Prostate gland (tissue), 2 donors: ENCODE measurements around the gene SPA17. TPM values are rescaled to one million over a fixed set of nuclear protein-coding genes. Genes with fewer than 3 reads are reported as not detected.
A peak's percentile ranks its signal among the peaks of the same experiment; 100 is the strongest.

Experiments
- DNase-seq: peaks from one replicate; pipeline ENCODE4 v3.0.0-alpha.2; 2019; ENCODE audit warnings: low spot score
- H3K27ac ChIP-seq, 2 donors: fragments of 200-600 bp; sonication (generic); 2 replicates each; pipeline ENCODE4 v1.5.1; 2017 to 2019
- H3K27me3 ChIP-seq: fragments of 200-600 bp; sonication (generic); replicated peaks from 2 replicates; pipeline ENCODE4 v1.5.1; 2019; ENCODE audit not compliant: insufficient read depth
- H3K36me3 ChIP-seq, 2 donors: fragments of 200-600 bp; sonication (generic); 1 replicate in 1 of 2; 2 replicates in 1 of 2; pipeline versions ENCODE4 v1.5.1 to v1.8.1; 2017 to 2019
- H3K4me1 ChIP-seq: fragments of 200-600 bp; sonication (generic); replicated peaks from 2 replicates; pipeline ENCODE4 v1.5.1; 2019
- H3K4me3 ChIP-seq, 2 donors: fragments of 200-600 bp; sonication (generic); 2 replicates each; pipeline ENCODE4 v1.5.1; 2017 to 2019
- H3K9me3 ChIP-seq: fragments of 200-600 bp; sonication (generic); 2 replicates; pipeline ENCODE4 v1.5.1; 2017
- POLR2A ChIP-seq: fragments of 450-650 bp; IDR thresholded peaks from one replicate; pipeline ENCODE4 v1.6.1; 2016; ENCODE audit warnings: antibody characterized with exemption, mild to moderate bottlenecking
- POLR2AphosphoS5 ChIP-seq: sonication (generic); formaldehyde crosslinking; IDR thresholded peaks from one replicate; pipeline ENCODE4 v1.6.1; 2017; ENCODE audit warnings: antibody characterized with exemption
- WGBS: methylation state at CpG from one replicate; pipeline ENCODE4 v1.1.5; 2018; 5-methylcytosine and 5-hydroxymethylcytosine counted together
- intact Hi-C: fragments of 100-400 bp; cut with DNase I; formaldehyde crosslinking; loops from one replicate; pipeline ENCODE4 v1.14.2; 2022
- total RNA-seq, 2 donors: library from RNA; depleted of rRNA; stranded (reverse); fragments of >200 nt; gene quantifications; one replicate each; pipeline ENCODE4 v1.1.0, GENCODE V29; 2016
- TF ChIP-seq, protein P1 (sequence below), 4 experiments: fragments of 200-600 bp in 2 of 4; fragments of 450-650 bp in 2 of 4; sonication (generic) in 2 of 4; IDR thresholded peaks; 1 replicate in 3 of 4; 2 replicates in 1 of 4; pipeline ENCODE4 v1.5.1; 2016 to 2019; ENCODE audit warnings: antibody characterized with exemption in 4 of 4, mild to moderate bottlenecking in 2 of 4, moderate library complexity in 2 of 4

The SPA17 gene
- total RNA-seq, 2 donors from 2014 or later = 14.7 to 20.8 TPM

DNA sequence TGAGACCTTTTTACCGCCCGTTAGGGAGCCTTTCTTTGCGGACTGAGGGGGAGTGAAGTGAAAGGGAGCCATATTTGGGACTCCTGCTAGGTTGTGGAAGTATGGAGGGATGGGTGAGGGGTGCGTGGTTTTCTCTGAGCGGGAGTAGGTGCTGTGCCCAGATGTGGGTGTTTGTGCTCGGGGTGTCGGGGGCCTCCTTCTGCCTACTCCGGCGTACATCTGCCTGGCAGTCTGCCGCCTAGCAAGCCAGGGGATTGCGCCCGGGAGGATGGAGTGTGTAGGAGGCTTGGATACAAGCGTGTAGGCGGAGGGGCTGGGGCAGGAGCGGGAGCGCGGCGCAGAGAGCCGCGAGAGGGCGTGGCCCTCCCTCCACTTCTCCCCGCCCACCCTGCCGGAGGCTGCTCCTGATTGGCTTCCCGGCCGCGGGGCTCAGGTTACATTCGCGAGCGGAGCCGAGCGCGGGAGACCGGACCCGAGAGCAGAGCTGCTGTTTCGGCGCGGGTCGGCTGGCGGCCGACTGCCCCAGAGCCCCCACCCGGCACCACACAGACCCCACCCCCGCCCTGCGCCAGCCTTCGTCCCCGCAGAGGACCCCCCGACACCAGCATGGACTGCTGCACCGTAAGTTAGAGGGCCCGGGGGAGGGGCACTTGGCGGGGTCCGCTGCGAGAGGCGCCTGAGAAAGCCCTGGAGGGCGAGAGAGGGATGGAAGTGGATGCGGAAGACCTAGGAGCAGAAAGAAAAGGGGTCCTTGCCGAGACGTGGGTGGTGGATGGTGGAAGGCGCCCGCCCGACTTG, 66.0 kb downstream of the SPA17 start, which contains the start of gene NRGN:
Gene NRGN, plus strand, starts transcription at position 464 of the 798 bp plus-strand sequence. Its CDS starts 143 bp downstream, at position 607.
- Histone ChIP-seq H3K4me1 (no peaks in the 10 kb centered on the region), H3K27me3 (no peaks in the 10 kb centered on the region), H3K36me3 (no peaks in the 10 kb centered on the region), H3K27ac (no peak within 1 kb of the TSS), H3K4me3 (peak within 1 kb of the TSS; percentile 36 to 40), H3K9me3 (no peaks in the 10 kb centered on the region)
- intact Hi-C loops = no loop called here
- WGBS = 2% methylated on average over 40 of the region's 59 CpGs
- TF ChIP-seq POLR2AphosphoS5 (peak; percentile 62), POLR2A (no peak)
- TF ChIP-seq, protein P1, sequence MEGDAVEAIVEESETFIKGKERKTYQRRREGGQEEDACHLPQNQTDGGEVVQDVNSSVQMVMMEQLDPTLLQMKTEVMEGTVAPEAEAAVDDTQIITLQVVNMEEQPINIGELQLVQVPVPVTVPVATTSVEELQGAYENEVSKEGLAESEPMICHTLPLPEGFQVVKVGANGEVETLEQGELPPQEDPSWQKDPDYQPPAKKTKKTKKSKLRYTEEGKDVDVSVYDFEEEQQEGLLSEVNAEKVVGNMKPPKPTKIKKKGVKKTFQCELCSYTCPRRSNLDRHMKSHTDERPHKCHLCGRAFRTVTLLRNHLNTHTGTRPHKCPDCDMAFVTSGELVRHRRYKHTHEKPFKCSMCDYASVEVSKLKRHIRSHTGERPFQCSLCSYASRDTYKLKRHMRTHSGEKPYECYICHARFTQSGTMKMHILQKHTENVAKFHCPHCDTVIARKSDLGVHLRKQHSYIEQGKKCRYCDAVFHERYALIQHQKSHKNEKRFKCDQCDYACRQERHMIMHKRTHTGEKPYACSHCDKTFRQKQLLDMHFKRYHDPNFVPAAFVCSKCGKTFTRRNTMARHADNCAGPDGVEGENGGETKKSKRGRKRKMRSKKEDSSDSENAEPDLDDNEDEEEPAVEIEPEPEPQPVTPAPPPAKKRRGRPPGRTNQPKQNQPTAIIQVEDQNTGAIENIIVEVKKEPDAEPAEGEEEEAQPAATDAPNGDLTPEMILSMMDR (IDR thresholded peaks at IDR 0.05) = peak in 1 of 4 experiments; percentile 7
- DNase-seq = peak; percentile 90

DNA sequence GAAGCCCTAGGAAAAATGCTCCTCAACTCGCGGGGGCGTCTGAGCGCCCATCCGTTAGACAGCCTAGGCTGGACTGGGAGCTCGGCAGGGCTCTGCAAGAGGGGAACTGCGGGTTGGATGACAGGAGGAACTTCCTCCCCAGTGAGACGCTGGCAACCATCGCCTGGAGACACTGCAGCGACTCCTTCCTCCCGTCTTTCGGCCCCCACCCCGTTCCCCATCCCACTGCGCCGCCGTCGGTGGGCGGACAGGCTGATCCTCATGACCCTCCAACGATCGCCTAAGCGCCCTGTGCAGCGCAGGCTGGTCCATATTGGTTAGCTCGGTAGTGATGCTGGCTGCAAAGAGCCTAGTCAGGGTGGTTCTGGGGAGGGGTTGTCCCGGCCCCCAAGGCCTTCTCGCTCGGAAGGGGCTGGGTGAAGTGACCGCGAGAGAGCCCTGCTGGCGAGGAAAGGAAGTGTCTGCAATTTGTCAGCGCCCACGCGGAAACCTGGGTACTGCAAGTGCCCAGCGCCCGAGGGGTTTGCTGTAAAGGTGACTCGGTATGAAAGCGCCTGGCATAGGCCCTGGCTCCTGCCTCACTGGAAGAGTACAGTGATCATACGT, 66.7 kb downstream of the SPA17 start:
- no peaks in the 10 kb centered on the region for H3K27me3 ChIP-seq
- WGBS = 2% methylated on average over 37 of the region's 37 CpGs

DNA sequence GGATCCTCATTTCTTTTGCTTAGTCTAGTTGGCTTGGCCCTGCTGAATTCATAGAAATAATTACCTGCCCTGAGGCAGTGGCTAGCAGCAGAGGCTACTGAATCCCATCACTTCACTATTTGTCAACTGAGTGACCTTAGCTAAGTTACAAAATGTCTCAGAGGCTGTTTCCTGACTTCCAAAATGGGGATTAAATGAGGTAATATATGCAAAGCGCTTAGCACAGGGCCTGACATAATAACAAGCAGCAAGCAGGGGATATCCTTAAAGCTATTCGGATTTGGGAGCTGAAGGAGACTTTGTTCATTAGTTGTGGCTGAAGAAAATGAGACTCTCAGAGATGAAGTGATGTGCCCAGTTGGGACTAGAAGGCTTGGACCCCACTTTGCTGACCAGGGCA, 68.9 kb downstream of the SPA17 start:
- intact Hi-C loops = no loop called here
- no peak overlapping the region for H3K27ac ChIP-seq
- H3K27me3 ChIP-seq = no peaks in the 10 kb centered on the region
- DNase-seq = no peak
- 66% methylated on average over 2 of the region's 2 CpGs for whole genome bisulfite sequencing
- TF ChIP-seq POLR2AphosphoS5 (no peak), POLR2A (no peak)
- TF ChIP-seq, protein P1 (IDR thresholded peaks at IDR 0.05) = no peak
- H3K4me3 ChIP-seq = no peak overlapping the region
- H3K9me3 ChIP-seq = no peaks in the 10 kb centered on the region
- H3K36me3 ChIP-seq = no peaks in the 10 kb centered on the region
- H3K4me1 ChIP-seq = no peaks in the 10 kb centered on the region

More for the DNA sequence above, 66.7 kb downstream of the SPA17 start:
- Histone ChIP-seq H3K4me1 (no peaks in the 10 kb centered on the region), H3K9me3 (no peaks in the 10 kb centered on the region), H3K4me3 (peak overlapping the region; percentile 36 to 40), H3K27ac (no peak overlapping the region), H3K36me3 (no peaks in the 10 kb centered on the region)
- no peak for DNase-seq
- no peak for TF ChIP-seq POLR2AphosphoS5
- TF ChIP-seq POLR2A = no peak
- TF ChIP-seq, protein P1 (IDR thresholded peaks at IDR 0.05) = peak in 1 of 4 experiments; percentile 50
- intact Hi-C loops = no loop called here

DNA sequence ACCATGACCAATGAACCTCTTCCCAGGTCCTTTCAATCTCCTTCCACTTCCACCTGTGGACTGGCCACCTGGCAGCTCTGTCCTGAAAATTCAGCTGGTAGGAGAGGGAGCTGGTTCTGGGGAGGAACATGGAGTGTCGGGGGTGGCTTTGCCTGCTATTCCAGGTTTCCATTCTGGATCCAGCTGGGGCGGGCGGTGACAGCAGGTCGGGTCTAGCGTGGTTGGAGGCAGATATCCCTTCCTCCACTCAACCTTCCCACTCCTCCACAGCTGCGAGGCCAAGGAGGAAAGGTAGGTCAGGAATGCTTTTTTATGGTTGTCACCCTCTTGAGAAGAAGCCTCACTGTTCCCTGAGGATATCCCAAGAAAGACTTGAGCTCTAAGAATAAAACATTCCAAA, 69.3 kb downstream of the SPA17 start:
- no peaks in the 10 kb centered on the region for H3K4me1 ChIP-seq
- H3K36me3 ChIP-seq = no peaks in the 10 kb centered on the region
- WGBS = 67% methylated on average over 6 of the region's 6 CpGs
- no peak for DNase-seq
- H3K4me3 ChIP-seq = no peak overlapping the region
- intact Hi-C loops = no loop called here
- TF ChIP-seq POLR2A = no peak
- TF ChIP-seq, protein P1 (IDR thresholded peaks at IDR 0.05) = no peak
- TF ChIP-seq POLR2AphosphoS5 = no peak
- H3K27ac ChIP-seq = no peak overlapping the region
- H3K9me3 ChIP-seq = no peaks in the 10 kb centered on the region
- no peaks in the 10 kb centered on the region for H3K27me3 ChIP-seq
